Glomerular visceral epithelial cell (primary cell): ENCODE measurements around the gene FBXW10.
"Not testable (repeated sequence)": the region's sequence is repeated elsewhere in the genome, so short reads cannot be mapped to it uniquely, and the experiment has no call there.

Source experiments
- DNase-seq: peaks from one replicate; pipeline ENCODE4 v3.0.0-alpha.2; 2016; ENCODE audit errors: extremely low spot score

Gene FBXW10

DNA sequence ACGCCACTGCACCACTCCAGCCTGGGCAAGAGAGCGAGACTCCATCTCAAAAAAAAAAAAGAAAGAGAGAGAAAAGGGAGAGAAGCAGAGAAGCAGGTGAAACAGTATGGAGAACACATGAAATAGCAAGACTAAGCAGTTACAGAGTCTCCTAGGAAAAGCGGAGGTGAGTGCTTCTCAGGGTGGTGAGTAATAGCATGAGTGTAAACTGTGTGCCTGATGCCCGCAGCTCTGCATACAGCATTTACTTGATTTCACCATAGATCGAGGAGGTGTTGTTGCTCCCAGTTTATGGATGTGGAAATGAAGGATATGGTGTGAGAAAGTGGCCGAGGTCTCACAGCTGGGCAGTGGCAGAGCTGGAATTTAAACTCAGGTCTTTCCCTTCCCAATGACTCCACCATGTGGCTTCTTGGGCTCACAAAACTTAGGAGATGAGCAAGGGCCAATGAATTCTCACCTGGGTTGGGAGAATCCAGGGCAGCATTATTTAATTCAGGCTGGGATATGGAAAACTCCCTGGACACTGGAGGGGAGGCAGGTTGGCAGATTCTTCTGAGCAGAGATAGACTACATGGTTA is 10.1 kb downstream of the FBXW10 start:
- not testable (repeated sequence) for DNase-seq

- not testable (repeated sequence) for DNase-seq
These were observed 12.1 kb downstream of the FBXW10 start for GRCh38 chr17:18755969-18756368.

- not testable (repeated sequence) for DNase-seq
These were observed 13.7 kb downstream of the FBXW10 start for GRCh38 chr17:18757368-18758044.

DNA sequence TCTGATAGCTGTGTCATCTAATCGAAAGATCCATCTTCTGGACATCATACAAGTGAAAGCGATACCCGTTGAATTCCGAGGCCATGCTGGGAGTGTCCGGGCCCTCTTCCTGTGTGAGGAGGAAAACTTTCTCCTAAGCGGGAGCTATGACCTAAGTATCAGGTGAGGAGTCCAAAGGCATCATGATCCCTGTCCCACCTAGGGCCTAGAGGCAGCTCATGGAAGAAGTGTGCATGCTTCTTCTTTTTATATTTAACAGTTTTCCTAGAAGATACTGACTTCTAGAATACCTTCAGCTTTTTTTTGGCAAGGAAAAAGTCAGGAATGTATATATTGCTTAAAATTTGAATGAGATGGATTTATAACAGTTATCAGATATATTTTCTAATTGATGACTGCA is 14.5 kb downstream of the FBXW10 start:
- not testable (repeated sequence) for DNase-seq

DNA sequence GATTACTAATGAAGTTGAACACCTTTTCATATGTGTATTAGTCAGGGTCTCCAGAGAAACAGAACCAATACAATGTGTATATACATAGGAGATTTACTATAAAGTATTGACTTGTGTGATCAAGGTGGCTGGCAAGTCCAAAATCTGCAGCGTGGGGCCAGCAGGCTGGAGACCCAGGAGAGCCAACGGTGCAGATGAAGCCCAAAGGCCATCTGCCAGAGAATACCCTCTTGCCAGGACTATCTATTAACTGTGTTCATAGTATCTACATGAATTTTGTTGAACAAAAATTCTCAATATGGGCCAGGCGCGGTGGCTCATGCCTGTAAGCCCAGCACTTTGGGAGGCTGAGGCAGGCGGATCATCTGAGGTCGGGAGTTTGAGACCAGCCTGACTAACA is 16.4 kb downstream of the FBXW10 start:
- not testable (repeated sequence) for DNase-seq

- DNase-seq: not testable (repeated sequence)
These were observed 26.7 kb downstream of the FBXW10 start for GRCh38 chr17:18770572-18770971.

- not testable (repeated sequence) for DNase-seq
These were observed 27.2 kb downstream of the FBXW10 start for GRCh38 chr17:18771066-18771465.

- no peak for DNase-seq
These were observed 28.6 kb downstream of the FBXW10 start for GRCh38 chr17:18772471-18772870.

GRCh38 chr17:18780991-18781718 is 37.3 kb downstream of the FBXW10 start, which contains the start of gene TVP23B:
TVP23B (plus strand) TSS chr17:18781183; CDS start chr17:18781294, 111 bp downstream.
- peak; percentile 97 for DNase-seq

DNA sequence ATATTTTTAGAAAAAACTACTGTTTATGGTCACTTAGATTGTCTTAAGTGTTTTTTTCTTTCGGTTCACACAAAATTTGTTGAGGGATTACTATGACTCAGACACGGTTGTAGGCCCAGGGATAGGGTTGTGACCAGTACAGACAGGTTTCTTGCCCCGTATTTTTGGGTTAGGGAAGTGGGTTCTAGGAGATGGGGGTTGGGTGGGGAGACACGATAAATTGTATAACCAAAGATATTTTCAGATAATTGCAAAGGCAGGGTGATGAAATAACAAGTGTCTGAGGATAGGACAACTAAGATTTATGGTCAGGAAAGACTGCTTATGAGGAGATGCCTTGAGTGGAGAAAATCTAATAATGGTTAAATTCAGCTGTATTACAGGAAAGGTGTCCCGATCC is 38.0 kb downstream of the FBXW10 start:
- not testable (repeated sequence) for DNase-seq

DNA sequence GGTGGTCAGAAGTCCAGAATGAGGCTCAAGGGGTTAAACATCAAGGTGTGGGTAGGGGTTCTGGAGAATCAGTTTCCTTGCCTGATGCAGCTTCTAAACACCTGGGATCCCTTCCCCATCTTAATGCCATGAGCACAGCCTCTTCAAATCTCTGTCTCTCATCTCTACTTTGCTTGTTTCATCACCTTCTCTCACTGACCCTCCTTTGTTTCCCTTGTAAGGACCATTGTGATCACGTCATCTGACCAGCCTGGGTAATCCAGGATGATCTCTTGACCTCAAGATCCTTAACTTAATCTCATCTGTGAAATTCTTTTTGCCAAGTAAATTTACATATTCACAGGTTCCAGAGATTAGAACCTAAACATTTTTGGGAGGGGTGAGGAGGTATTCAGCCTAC is 42.1 kb downstream of the FBXW10 start:
- DNase-seq: not testable (repeated sequence)

- DNase-seq: not testable (repeated sequence)
These were observed 43.0 kb downstream of the FBXW10 start for GRCh38 chr17:18786890-18787289.

DNA sequence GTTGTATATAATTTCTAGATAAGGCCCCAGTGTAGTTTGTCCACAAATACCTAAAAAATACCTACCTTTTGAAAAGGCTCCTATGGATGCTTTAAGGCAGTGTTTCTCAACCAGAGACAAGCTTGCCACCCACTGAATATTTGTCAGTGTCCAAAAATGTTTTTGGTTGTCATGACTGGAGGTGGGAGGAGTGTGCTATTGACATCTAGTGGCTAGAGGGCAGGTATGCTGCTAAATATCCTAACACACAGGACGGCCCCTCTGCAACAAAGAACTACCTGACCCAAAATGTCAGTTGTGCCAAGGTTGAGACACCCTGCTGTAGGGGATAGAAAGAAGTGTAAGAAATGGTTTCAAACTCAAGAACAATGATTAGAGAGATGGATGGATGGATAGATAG is 47.5 kb downstream of the FBXW10 start:
- DNase-seq: not testable (repeated sequence)

GRCh38 chr17:18794841-18795240 is 51.0 kb downstream of the FBXW10 start:
- DNase-seq: not testable (repeated sequence)

GRCh38 chr17:18796887-18797286 is 53.0 kb downstream of the FBXW10 start:
- DNase-seq: not testable (repeated sequence)

GRCh38 chr17:18803458-18804245 is 59.8 kb downstream of the FBXW10 start:
- DNase-seq: not testable (repeated sequence)

GRCh38 chr17:18815924-18816323 is 72.1 kb downstream of the FBXW10 start:
- not testable (repeated sequence) for DNase-seq

DNA sequence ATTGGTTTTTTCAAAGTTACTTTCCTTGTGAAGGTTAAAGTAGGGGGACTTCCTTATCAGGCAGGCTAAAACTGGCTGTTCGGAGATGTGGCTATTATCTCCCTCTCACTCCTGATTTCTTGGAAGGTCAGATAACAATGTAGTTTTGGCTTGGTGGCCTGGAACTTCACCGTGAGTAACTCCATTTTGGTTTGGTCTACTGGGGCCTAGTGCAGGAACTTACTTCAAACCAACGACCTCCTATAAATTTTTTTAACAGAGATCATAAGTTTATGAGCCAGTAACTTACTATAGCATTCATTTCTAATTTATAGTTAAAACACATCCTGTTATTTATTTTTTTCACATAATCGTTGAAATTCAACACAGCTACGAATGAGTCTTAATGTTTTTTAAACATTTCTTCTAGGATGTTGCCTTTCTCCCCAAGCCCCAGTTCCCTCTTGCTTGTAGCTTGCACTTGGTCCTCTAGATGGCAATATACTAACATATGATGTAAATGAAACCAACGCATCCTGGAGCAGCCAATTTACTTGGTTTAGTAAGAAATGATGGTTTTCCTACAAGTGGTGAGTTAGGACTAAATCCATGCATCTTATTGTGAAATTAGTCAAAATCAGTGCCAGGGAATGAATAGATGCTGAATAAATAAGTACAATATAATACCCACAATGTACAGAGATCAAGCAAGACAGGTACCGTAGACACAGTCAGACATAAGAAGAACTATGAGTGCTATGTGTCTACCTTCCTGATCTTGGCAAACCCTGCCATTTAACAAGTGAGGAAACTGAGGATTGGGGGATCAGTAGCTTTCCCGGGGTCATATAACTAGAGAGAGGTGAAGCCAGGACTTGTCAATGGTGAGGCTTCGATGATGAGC is 72.9 kb downstream of the FBXW10 start:
- DNase-seq: peak; percentile 72

GRCh38 chr17:18821430-18821829 is 77.6 kb downstream of the FBXW10 start:
- not testable (repeated sequence) for DNase-seq

- DNase-seq: not testable (repeated sequence)
These were observed 83.8 kb downstream of the FBXW10 start for GRCh38 chr17:18827613-18828012.
